ENCODE data around the gene ZFX. TPM values are rescaled to one million over a fixed set of nuclear protein-coding genes. Genes with fewer than 3 reads are reported as not detected.

The ZFX gene
- 10 to 100 TPM; 56.7 to 72.4 TPM for total RNA-seq
- 1 to 10 TPM; 7.5 to 8.3 TPM for polyA plus RNA-seq
- long read RNA-seq, donor 1, partial matches to known transcripts, result 0 of 1 reads
- long read RNA-seq, donor 1, other reads (novel, unspliced or antisense), result 0 of 1 reads
- long read RNA-seq, donor 2, result 0 reads
- long read RNA-seq, donor 3, full-length matches to known transcripts, result 2 of 2 reads
- long read RNA-seq, donor 3, partial matches to known transcripts, result 0 of 2 reads
- long read RNA-seq, donor 3, other reads (novel, unspliced or antisense), result 0 of 2 reads
- long read RNA-seq, donor 4, result 0 reads
- long read RNA-seq, donor 5, partial matches to known transcripts, result 0 of 1 reads
- long read RNA-seq, donor 5, other reads (novel, unspliced or antisense), result 0 of 1 reads

DNA sequence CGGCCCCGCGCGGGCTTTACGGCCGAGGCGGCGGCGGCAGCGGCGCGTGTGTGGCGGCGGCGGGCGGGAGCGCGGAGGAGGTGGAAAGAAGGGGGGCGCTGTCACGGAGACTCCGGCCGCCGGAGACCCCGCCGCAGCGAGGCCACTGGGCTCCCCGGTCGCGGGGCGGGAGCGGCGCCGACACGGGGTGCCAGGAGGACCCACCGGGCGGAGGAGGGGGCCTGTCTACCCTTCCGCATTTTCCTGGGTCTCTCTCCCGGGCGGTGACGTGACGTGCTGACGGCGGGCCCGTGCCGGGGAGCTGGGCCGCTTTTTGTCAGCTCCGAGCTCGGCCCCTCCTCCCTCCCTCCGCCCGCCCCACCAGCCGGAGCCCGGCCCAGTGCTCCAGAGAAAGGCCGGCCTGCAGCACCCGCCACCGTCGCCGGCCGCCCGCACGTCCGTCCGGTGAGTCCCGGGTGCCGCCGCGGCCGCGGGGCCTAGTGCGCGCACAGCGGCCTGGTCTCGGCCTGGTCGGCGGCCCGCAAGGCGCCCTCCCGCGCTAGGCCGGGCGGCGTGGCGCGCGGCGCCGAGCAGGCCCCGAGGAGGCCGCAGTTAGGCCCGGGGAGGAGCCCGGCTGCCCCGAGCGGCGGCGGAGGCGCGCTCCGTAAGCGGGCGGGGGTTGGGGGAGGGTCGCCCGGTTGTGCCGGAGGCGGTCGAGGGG is at the start of gene ZFX:
Gene ZFX, plus strand, starts transcription at position 379 of the 700 bp plus-strand sequence. CDS start 23,014 bp downstream, outside the sequence.
- WGBS, 2 donors, result 0% methylated on average over 21 to 104 of the region's 104 CpGs
- peak; percentile 62 for ATAC-seq (ENCODE audit: insufficient read depth, low FRiP score)
- no peaks in the 10 kb centered on the region for H3K9me3 ChIP-seq (ENCODE audit: control insufficient read depth in 4 of 4, insufficient read depth in 3 of 4, low read length in 3 of 4)
- peak within 1 kb of the TSS; percentile 80 to 85 for H3K9ac ChIP-seq (ENCODE audit: insufficient read depth in 1 of 2, low read length in 2 of 2)
- H3K4me1 ChIP-seq (ENCODE audit: control insufficient read depth in 5 of 5, insufficient read depth in 5 of 5, low read length in 5 of 5), result peaks cover 5 to 67% (median 15%) of the 10 kb centered on the region in 5 donors
- no peaks in the 10 kb centered on the region for H3K27me3 ChIP-seq (ENCODE audit: control insufficient read depth in 3 of 3, insufficient read depth in 3 of 3, low read length in 2 of 3)
- H3K36me3 ChIP-seq (ENCODE audit: control insufficient read depth in 4 of 4, insufficient read depth in 4 of 4, low read length in 4 of 4), result peaks cover 0 to 3% (median 0%) of the 10 kb centered on the region in 4 donors
- H3K27ac ChIP-seq (ENCODE audit: low read depth in 1 of 2, low read length in 1 of 2), result peak within 1 kb of the TSS; percentile 93 to 100
- peak within 1 kb of the TSS; percentile 77 for H3K4me3 ChIP-seq
- peak; percentile 59 to 86 (median 74) for DNase-seq
- TF ChIP-seq, protein P1, sequence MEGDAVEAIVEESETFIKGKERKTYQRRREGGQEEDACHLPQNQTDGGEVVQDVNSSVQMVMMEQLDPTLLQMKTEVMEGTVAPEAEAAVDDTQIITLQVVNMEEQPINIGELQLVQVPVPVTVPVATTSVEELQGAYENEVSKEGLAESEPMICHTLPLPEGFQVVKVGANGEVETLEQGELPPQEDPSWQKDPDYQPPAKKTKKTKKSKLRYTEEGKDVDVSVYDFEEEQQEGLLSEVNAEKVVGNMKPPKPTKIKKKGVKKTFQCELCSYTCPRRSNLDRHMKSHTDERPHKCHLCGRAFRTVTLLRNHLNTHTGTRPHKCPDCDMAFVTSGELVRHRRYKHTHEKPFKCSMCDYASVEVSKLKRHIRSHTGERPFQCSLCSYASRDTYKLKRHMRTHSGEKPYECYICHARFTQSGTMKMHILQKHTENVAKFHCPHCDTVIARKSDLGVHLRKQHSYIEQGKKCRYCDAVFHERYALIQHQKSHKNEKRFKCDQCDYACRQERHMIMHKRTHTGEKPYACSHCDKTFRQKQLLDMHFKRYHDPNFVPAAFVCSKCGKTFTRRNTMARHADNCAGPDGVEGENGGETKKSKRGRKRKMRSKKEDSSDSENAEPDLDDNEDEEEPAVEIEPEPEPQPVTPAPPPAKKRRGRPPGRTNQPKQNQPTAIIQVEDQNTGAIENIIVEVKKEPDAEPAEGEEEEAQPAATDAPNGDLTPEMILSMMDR (IDR thresholded peaks at IDR 0.05; ENCODE audit: control extremely low read depth, extremely low read depth), result no peak

DNA sequence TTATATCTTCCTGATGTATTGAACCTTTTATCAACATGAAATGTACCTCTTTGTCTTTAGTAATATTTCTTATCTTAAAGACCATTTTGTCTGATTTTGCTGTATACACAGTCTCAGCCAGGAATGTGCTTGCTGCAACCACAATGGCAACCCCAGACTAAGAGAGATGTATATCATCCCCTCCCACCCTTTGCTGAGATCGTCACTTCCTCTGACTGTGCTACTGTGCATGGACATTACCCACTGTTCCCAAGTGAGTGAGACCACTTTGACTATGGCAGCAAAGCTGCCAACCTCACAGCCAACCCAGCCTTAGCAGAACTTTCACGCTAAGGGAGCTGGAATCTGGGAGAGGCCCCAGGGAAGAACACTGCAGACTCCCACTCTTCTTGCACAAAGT is 48.8 kb upstream of the ZFX start:
- Histone ChIP-seq H3K9ac (ENCODE audit: insufficient read depth in 1 of 2, low read length in 2 of 2) (no peak overlapping the region), H3K4me3 (no peak overlapping the region), H3K9me3 (ENCODE audit: control insufficient read depth in 4 of 4, insufficient read depth in 3 of 4, low read length in 3 of 4) (no peaks in the 10 kb centered on the region), H3K4me1 (ENCODE audit: control insufficient read depth in 5 of 5, insufficient read depth in 5 of 5, low read length in 5 of 5) (no peaks in the 10 kb centered on the region), H3K27ac (ENCODE audit: low read depth in 1 of 2, low read length in 1 of 2) (no peak overlapping the region), H3K36me3 (ENCODE audit: control insufficient read depth in 4 of 4, insufficient read depth in 4 of 4, low read length in 4 of 4) (no peaks in the 10 kb centered on the region), H3K27me3 (ENCODE audit: control insufficient read depth in 3 of 3, insufficient read depth in 3 of 3, low read length in 2 of 3) (peaks cover 0 to 40% (median 9%) of the 10 kb centered on the region in 3 donors)
- no peak for DNase-seq
- TF ChIP-seq, protein P1 (IDR thresholded peaks at IDR 0.05; ENCODE audit: control extremely low read depth, extremely low read depth), result no peak
- no peak for ATAC-seq (ENCODE audit: insufficient read depth, low FRiP score)
- 65% methylated on average over 2 of the region's 2 CpGs for WGBS, 2 donors

DNA sequence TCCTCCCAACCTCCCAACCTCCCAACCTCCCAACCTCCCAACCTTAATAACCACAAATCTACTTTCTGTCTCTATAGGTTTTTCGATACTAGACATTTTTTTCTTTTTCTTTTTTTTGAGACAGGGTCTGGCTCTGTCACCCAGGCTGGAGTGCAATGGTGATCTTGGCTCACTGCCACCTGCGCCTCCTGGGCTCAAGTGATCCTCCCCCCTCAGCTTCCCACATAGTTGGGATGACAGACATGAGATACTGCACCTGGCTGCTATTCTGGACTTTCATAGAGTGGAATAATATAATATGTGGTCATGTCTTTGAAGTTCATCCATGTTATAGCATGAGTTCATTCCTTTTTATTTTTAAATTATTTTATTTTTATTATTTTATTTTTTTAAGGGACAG is 39.5 kb upstream of the ZFX start:
- Histone ChIP-seq H3K4me3 (no peak overlapping the region), H3K4me1 (ENCODE audit: control insufficient read depth in 5 of 5, insufficient read depth in 5 of 5, low read length in 5 of 5) (no peaks in the 10 kb centered on the region), H3K36me3 (ENCODE audit: control insufficient read depth in 4 of 4, insufficient read depth in 4 of 4, low read length in 4 of 4) (no peaks in the 10 kb centered on the region), H3K9me3 (ENCODE audit: control insufficient read depth in 4 of 4, insufficient read depth in 3 of 4, low read length in 3 of 4) (no peaks in the 10 kb centered on the region), H3K27ac (ENCODE audit: low read depth in 1 of 2, low read length in 1 of 2) (no peak overlapping the region), H3K27me3 (ENCODE audit: control insufficient read depth in 3 of 3, insufficient read depth in 3 of 3, low read length in 2 of 3) (peaks cover 0 to 32% (median 9%) of the 10 kb centered on the region in 3 donors), H3K9ac (ENCODE audit: insufficient read depth in 1 of 2, low read length in 2 of 2) (no peak overlapping the region)
- 71 to 89% methylated on average over 2 of the region's 2 CpGs for WGBS, 2 donors
- DNase-seq (peak in 1 of 3 donors; percentile 15), ATAC-seq (ENCODE audit: insufficient read depth, low FRiP score) (no peak)
- TF ChIP-seq, protein P1 (IDR thresholded peaks at IDR 0.05; ENCODE audit: control extremely low read depth, extremely low read depth), result no peak
